HG03196 (cell line): ENCODE results near the gene GPR37L1.
"Not testable (repeated sequence)": the region's sequence is repeated elsewhere in the genome, so short reads cannot be mapped to it uniquely, and the experiment has no call there.

Experiments used
- ATAC-seq: cut with Tn5 transposase; IDR thresholded peaks from one replicate; pipeline ENCODE4 v1.9.1; 2021; ENCODE audit not compliant: unreplicated experiment

The GPR37L1 gene

GRCh38 chr1:202107801-202108731 lies 14.7 kb upstream of the GPR37L1 start:
- ATAC-seq: no peak

- ATAC-seq: no peak
Measured at GRCh38 chr1:202110977-202111376, 11.7 kb upstream of the GPR37L1 start.

GRCh38 chr1:202111589-202111988 lies 11.1 kb upstream of the GPR37L1 start:
- ATAC-seq: not testable (repeated sequence)

GRCh38 chr1:202112859-202113689 lies 9.6 kb upstream of the GPR37L1 start:
- no peak for ATAC-seq

- ATAC-seq: no peak
Measured at GRCh38 chr1:202113690-202114300, 8.9 kb upstream of the GPR37L1 start.

- ATAC-seq: no peak
Measured at GRCh38 chr1:202116287-202116686, 6.4 kb upstream of the GPR37L1 start.

GRCh38 chr1:202117898-202118371 lies 4.8 kb upstream of the GPR37L1 start:
- no peak for ATAC-seq

- no peak for ATAC-seq
Measured at GRCh38 chr1:202121006-202121405, 1.7 kb upstream of the GPR37L1 start.

- no peak for ATAC-seq
Measured at GRCh38 chr1:202123336-202123813, 658 bp downstream of the GPR37L1 start.

- no peak for ATAC-seq
Measured at GRCh38 chr1:202124142-202124541, 1.4 kb downstream of the GPR37L1 start.

- no peak for ATAC-seq
Measured at GRCh38 chr1:202125611-202126010, 2.9 kb downstream of the GPR37L1 start.

- ATAC-seq: no peak
Measured at GRCh38 chr1:202126426-202126825, 3.7 kb downstream of the GPR37L1 start.

- no peak for ATAC-seq
Measured at GRCh38 chr1:202127061-202127460, 4.3 kb downstream of the GPR37L1 start.

- no peak for ATAC-seq
Measured at GRCh38 chr1:202127836-202128622, 5.3 kb downstream of the GPR37L1 start.

GRCh38 chr1:202129453-202130296 lies 7.0 kb downstream of the GPR37L1 start:
- no peak for ATAC-seq

GRCh38 chr1:202130297-202130721 lies 7.6 kb downstream of the GPR37L1 start:
- ATAC-seq: no peak

GRCh38 chr1:202130816-202131522 lies 8.3 kb downstream of the GPR37L1 start:
- ATAC-seq: no peak

- ATAC-seq: no peak
Measured at GRCh38 chr1:202131956-202132821, 9.5 kb downstream of the GPR37L1 start.
